HG03521 (cell line): ENCODE results near the gene TMEM150C.
A peak's percentile ranks its signal among the peaks of the same experiment; 100 is the strongest.
"Not testable (repeated sequence)": the region's sequence is repeated elsewhere in the genome, so short reads cannot be mapped to it uniquely, and the experiment has no call there.

Source experiments
- ATAC-seq: cut with Tn5 transposase; IDR thresholded peaks from one replicate; pipeline ENCODE4 v1.9.1; 2021; ENCODE audit warnings: mild to moderate bottlenecking, moderate library complexity; ENCODE audit not compliant: unreplicated experiment

Gene TMEM150C

GRCh38 chr4:82479562-82479961, 82.2 kb downstream of the TMEM150C start:
- ATAC-seq, result no peak

GRCh38 chr4:82477469-82477868, 84.3 kb downstream of the TMEM150C start:
- not testable (repeated sequence) for ATAC-seq

GRCh38 chr4:82475931-82476330, 85.9 kb downstream of the TMEM150C start:
- not testable (repeated sequence) for ATAC-seq

DNA sequence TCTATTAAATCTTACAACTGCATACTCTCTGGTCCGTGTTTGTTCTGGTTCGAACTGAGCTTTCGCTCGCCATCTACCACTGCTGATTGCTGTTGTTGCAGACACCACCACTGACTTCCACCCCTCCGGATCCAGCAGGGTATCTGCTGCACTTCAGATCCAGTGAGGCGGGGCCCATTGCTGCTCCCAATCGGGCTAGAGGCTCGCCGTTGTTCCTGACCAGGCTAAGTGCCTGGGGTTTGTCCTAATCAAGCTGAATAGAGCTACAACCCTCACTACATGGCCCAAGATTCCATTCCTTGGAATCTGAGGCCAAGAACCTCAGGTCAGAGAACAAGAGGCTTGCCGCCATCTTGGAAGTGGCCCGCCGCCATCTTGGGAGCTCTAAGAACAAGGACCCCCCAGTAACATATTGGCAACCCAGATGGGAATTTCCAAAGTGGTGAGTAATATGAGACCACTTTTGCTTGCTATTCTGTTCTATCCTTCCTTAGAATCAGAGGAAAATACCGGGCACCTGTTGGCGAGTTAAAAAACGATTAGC, 88.1 kb downstream of the TMEM150C start:
- ATAC-seq, result no peak

DNA sequence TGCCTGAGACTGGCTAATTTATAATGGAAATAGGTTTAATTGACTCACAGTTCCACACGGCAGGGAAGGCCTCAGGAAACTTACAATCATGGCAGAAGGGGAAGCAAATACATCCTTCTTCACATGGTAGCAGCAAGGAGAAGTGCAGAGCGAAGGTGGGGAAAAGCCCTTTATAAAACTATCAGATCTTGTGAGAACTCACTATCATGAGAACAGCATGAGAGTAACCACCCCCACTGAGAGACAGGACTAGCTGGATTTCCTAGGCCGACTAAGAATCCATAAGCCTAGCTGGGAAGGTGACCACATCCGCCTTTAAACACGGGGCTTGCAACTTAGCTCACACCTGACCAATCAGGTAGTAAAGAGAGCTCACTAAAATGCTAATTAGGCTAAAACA, 88.7 kb downstream of the TMEM150C start:
- ATAC-seq, result not testable (repeated sequence)

DNA sequence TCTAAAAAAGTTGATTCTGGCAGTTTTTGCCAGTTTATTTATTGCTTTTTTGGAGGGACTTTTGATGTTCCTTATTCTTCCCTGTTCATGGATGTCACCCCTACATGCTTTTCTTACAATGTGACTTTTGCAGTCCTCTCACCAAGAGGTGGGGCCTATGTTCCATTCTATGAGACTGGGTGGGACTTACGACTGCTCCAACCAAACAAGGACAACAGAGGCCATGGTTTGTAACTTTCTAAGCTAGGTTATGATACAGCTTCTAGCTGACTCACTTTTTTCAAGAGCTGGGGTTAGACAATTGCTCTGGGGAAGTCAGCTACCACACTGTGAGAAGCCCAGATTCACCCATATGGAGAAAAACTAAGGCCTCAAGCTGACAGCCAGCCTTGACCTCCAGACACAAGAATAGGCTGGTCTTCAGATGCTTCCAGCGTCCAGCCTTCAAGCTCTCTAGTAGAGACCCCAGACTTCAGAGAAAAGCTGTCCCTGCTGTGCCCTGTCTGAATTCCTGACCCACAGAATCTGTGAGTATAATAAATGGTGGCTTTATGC, 91.9 kb downstream of the TMEM150C start:
- no peak for ATAC-seq

- ATAC-seq, result no peak
These were observed 94.3 kb downstream of the TMEM150C start for GRCh38 chr4:82467471-82467870.

DNA sequence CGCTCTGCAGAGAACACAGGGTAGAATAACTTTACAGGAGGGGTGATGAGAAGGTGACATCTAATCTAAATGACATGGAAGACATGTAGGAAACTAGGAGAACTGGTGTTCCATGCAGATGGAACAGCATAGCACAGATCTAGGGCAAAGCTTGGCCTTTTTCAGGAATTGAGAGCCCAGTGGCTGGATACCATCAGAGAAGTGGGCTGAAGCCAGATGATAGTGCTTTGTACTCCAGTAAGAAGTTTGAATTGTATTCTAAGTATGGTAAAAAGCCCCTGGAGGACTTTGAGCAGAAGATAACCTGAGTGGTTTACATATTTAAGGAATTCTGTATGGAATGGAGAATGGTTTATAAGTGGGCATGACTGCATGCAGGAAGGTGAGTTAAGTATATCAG, 98.6 kb downstream of the TMEM150C start:
- ATAC-seq, result no peak

DNA sequence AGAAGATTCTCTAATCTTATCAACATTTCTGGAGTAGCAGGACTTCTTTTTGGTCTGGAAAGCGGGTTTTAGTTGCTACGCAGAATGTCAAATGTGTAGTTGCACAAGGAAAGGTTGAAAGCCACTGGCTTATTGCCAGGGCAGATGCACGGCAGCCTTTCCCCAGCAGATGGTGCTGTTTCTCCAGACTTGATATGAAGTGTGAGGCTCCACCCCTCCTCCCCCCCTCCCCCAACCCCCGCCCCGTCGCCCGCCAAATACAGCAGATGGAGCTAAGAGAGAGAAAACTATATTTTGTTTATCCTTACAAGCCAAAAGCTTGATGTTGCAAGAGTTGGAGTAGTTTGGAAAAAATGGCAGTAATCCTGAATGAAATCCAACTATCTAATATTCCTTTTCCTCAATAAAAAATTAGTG, 99.4 kb downstream of the TMEM150C start:
- ATAC-seq, result peak; percentile 69

GRCh38 chr4:82461710-82462109, 100.1 kb downstream of the TMEM150C start:
- no peak for ATAC-seq

- no peak for ATAC-seq
These were observed 103.1 kb downstream of the TMEM150C start for GRCh38 chr4:82458729-82459128.

DNA sequence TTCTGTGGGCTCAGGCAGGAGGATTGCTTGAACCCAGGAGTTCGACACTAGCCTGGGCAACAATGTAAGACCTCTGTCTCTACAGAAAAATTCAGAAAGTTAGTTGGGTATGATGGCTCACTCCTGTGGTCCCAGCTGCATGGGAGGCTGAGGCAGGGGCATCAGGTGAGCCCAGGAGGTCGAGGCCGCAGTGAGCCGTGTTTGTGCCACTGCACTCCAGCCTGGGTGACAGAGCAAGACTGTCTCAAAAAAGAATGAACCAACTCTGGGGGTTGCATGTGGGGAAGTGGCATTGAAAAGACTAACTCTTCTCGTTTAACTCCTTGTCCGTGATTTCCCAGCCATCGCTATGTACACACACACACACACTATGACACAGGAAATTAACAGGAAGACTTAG, 104.5 kb downstream of the TMEM150C start:
- ATAC-seq, result no peak

DNA sequence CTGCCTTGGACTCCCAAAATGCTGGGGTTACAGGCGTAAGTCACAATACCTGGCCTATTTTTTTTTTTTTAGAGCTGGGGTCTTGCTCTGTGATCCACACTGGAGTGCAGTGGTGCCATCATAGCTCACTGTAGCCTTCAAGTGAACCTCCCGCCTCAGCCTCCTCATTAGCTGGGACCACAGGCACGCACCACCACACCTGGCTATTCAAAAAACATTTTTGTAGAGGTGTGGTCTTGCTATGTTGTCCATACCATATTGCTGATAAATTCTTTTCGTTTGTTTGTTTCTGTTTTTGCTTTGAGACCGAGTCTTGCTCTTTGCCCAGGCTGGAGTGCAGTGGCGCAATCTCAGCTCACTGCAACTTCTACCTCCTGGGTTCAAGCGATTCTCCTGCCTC, 109.8 kb downstream of the TMEM150C start:
- no peak for ATAC-seq

GRCh38 chr4:82450966-82451755, 110.6 kb downstream of the TMEM150C start:
- no peak for ATAC-seq

- no peak for ATAC-seq
These were observed 113.9 kb downstream of the TMEM150C start for GRCh38 chr4:82447886-82448285.

DNA sequence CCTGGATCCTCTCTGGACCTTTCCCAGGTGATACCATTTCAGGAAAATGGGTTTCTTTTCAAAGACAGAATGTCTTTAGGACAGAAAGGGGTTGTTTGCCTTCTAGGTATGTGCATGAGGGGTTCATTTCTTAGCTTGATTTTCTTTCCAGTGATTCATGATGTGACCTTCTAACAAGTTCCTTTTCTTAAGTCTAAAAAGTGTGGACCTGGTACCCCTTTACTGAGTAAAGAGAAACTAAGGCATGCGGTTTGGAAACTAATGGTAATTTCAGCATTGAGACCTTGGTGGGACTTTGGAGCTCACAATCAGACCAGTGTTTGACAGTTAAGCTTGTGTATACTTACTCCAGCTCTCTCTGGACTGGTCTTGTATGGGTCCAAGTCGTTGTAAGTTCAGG, 122.7 kb downstream of the TMEM150C start:
- no peak for ATAC-seq

GRCh38 chr4:82437285-82438005, 124.3 kb downstream of the TMEM150C start:
- ATAC-seq, result no peak

DNA sequence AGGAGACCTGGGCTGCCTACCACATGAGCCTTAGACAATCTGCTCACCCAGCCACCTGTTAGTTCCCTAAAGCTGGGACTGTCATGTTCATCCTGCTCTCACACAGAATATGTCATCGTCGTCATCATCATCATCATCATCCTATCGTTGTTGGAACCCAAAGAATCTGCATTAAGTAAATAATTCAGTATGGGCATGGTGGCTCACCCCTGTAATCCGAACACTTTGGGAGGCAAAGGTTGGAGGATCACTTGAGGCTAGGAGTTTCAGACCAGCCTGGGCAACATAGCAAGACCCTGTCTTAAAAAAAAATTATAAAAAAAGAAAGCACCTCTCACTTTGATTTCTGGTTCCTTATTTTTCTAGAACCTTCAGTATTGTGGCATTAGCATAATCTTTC, 125.0 kb downstream of the TMEM150C start:
- no peak for ATAC-seq

DNA sequence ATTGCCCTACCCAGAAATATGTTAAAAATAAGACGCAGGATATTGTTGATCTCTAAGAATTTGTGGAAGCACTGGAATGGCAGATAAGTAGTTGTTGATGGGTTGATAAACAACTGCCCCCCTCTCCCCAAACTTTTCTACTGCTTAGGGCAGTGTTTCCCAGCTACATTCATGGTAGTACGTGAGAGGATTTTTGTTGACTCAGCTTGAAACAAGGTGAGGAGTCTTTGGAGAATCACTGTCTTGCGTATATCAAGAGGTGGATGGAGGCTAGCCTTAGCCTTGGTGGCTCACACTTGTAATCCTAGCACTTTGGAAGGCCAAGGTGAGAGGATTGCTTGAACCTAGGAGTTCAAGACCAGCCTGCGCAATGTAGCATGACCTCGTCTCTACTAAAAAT, 125.7 kb downstream of the TMEM150C start:
- ATAC-seq, result no peak

- ATAC-seq, result no peak
These were observed 126.8 kb downstream of the TMEM150C start for GRCh38 chr4:82434949-82435348.

DNA sequence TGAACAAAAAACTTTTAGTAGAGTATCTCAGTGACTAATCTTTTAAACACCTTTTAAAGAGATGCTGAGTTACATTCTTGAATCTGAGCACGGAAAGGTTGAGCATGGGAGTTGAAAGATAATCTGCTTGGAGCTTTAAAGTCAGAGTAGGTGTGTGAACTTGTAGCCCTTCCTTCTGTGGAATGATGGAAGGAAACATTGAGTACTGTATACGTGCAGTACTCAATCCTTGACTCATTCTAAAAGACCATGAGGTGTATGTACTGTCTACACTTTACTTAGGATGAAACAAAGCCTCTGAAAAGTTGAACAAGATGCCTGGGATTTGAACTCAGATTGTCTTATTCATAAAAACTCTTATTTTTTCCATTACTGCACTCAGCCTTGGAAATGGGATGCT, 128.0 kb downstream of the TMEM150C start:
- no peak for ATAC-seq
